K562 (cell line): Measurements from ENCODE around the gene CYP2R1. TPM values are rescaled to one million over a fixed set of nuclear protein-coding genes. Genes with fewer than 3 reads are reported as not detected.

Source experiments
- CBX3 ChIP-seq, 2 experiments: IDR thresholded peaks; 1 replicate in 1 of 2; 2 replicates in 1 of 2; pipeline ENCODE4 v1.6.1; 2012; ENCODE audit warnings: inconsistent platforms in 2 of 2, low read length in 2 of 2, borderline replicate concordance in 1 of 2, control low read depth in 1 of 2
- FOXJ3 ChIP-seq: sonication (generic); formaldehyde crosslinking; IDR thresholded peaks from 2 replicates; pipeline ENCODE4 v1.4.0; 2020; ENCODE audit warnings: mild to moderate bottlenecking, missing genetic modification reagents
- JUND ChIP-seq, 2 experiments: IDR thresholded peaks; 2 replicates in 1 of 2; 3 replicates in 1 of 2; pipeline ENCODE4 v1.6.1; 2011; ENCODE audit warnings: borderline replicate concordance in 2 of 2, low read depth in 2 of 2, low read length in 2 of 2, improper control_type of control experiment in 1 of 2, missing biosample characterization in 1 of 2, missing genetic modification characterization in 1 of 2, missing genetic modification reagents in 1 of 2
- MAFF ChIP-seq: IDR thresholded peaks from 2 replicates; pipeline ENCODE4 v1.6.1; 2012; ENCODE audit warnings: low read length, improper control_type of control experiment
- NFE2L1 ChIP-seq: fragments of 450-650 bp; IDR thresholded peaks from 2 replicates; pipeline ENCODE4 v1.6.1; 2016; ENCODE audit warnings: missing genetic modification characterization, low read depth, mild to moderate bottlenecking, missing compliant biosample characterization, moderate library complexity, borderline replicate concordance
- NR2C1 ChIP-seq, 2 experiments: fragments of 450-650 bp; IDR thresholded peaks; 2 replicates each; pipeline ENCODE4 v1.6.1; 2017; ENCODE audit warnings: mild to moderate bottlenecking in 2 of 2, antibody characterized with exemption in 1 of 2, inconsistent platforms in 1 of 2, missing compliant biosample characterization in 1 of 2, missing genetic modification characterization in 1 of 2
- SP1 ChIP-seq: sonication (generic); formaldehyde crosslinking; IDR thresholded peaks from 2 replicates; pipeline ENCODE4 v1.8.1; 2022; ENCODE audit warnings: mild to moderate bottlenecking, missing genetic modification reagents
- polyA plus RNA-seq, 8 experiments: library from polyadenylated mRNA; depleted of rRNA in 4 of 8; stranded (reverse) in 5 of 8; unstranded in 3 of 8; fragments of >200 nt; fragmentation: Nextera tagmentation in 2 of 8; fragmentation: Illumina TruSeq in 1 of 8; extraction: Ambion mirVana in 2 of 8; extraction: Trizol in 1 of 8; gene quantifications; 2 replicates each; pipeline versions ENCODE4 v1.2.1 to v1.2.3, GENCODE V29; 2011 to 2014; ENCODE audit warnings: inconsistent platforms in 1 of 8, missing spikeins in 1 of 8
- total RNA-seq, 7 experiments: library from RNA; depleted of rRNA in 6 of 7; stranded (reverse); fragments of >200 nt in 6 of 7; fragmentation: Illumina TruSeq in 2 of 7; extraction: Trizol in 2 of 7; gene quantifications; 2 replicates each; pipeline versions ENCODE4 v1.2.1 to v1.2.3, GENCODE V29; 2011 to 2021; ENCODE audit warnings: low replicate concordance in 1 of 7
- TF ChIP-seq, protein P1 (sequence below): IDR thresholded peaks from 2 replicates; pipeline ENCODE4 v1.6.1; 2014; ENCODE audit warnings: antibody characterized with exemption
- TF ChIP-seq, protein P2 (sequence below), 2 experiments: fragments of 450-650 bp in 1 of 2; sonication (generic) in 1 of 2; formaldehyde crosslinking in 1 of 2; IDR thresholded peaks; 2 replicates each; pipeline versions ENCODE4 v1.7.1 to v1.9.0; 2016 to 2022; ENCODE audit warnings: inconsistent platforms in 1 of 2, mild to moderate bottlenecking in 1 of 2, missing genetic modification reagents in 1 of 2
- TF ChIP-seq, protein P3 (sequence below): sonication (generic); formaldehyde crosslinking; IDR thresholded peaks from 2 replicates; pipeline ENCODE4 v1.8.0; 2023; ENCODE audit warnings: mild to moderate bottlenecking, missing genetic modification reagents

The CYP2R1 gene
- total and polyA plus RNA-seq, 9 of the 15 experiments (the other 6 are each of a cell fraction or from before 2014, with no cell fraction given): 19.4 to 40.5 (median 29.4) TPM

DNA sequence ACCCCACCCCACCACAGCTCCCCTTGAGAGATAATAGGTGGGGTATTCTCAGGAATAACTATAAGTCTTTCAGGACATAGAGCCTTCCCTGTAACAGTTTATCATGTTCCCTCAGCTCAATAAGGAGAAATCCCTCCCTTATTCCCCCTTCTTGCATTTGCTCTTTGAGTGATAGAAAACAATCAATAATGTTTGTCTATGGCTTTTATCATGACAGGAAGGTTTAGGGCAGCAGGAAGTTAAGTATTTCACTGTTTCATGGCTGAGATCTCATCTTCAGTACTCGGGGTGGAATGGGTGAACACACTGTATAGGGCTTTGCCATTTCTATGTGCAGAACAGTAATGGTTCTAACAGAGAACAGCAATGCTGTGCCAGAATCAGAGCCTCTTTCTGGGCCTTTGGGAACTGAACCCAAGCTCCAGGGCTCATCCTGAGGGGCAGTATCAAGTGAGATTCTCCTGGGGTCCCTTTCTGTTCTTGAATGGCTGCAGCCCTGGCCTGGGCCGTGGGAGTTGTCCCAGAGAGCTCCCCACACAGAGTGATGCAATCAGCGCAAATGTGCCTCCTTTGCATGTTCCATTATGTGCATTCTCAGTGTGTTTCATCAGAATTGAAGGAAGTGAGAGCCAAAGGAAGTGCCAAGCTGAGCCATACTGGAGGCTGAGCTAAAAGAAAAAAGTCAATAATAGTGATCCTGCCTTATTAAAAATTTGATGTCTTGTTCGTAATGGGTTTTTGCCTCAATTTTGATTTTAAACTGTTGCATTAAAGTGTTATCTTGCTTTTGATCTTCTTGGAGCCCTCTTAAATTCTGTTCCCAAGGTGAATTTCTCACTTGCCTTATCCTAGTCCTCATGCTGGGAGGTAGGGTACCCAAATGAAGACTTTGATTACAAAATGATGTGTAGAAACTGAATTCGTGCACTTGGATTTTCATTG, 2.9 kb upstream of the CYP2R1 start (continued):
- TF ChIP-seq, protein P1, sequence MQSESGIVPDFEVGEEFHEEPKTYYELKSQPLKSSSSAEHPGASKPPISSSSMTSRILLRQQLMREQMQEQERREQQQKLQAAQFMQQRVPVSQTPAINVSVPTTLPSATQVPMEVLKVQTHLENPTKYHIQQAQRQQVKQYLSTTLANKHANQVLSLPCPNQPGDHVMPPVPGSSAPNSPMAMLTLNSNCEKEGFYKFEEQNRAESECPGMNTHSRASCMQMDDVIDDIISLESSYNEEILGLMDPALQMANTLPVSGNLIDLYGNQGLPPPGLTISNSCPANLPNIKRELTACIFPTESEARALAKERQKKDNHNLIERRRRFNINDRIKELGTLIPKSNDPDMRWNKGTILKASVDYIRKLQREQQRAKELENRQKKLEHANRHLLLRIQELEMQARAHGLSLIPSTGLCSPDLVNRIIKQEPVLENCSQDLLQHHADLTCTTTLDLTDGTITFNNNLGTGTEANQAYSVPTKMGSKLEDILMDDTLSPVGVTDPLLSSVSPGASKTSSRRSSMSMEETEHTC: no peak
- TF ChIP-seq CBX3 (IDR thresholded peaks at IDR 0.05; ENCODE audit: borderline replicate concordance in 1 of 2, low read length in 2 of 2) (no peak), JUND (IDR thresholded peaks at IDR 0.05; ENCODE audit: borderline replicate concordance, low read depth, low read length) (peak; percentile 92), JUND (tag; IDR thresholded peaks at IDR 0.05; ENCODE audit: borderline replicate concordance, low read depth, low read length) (peak; percentile 86; the same call in 2 of the 3 replicates), MAFF (no peak), NFE2L1 (tag) (no peak), NR2C1 (IDR thresholded peaks at IDR 0.05) (no peak), NR2C1 (tag; IDR thresholded peaks at IDR 0.05) (no peak; the same call in none of the 2 replicates), SP1 (CRISPR knock-in tag) (no peak), FOXJ3 (CRISPR knock-in tag) (no peak)
- TF ChIP-seq, protein P2, sequence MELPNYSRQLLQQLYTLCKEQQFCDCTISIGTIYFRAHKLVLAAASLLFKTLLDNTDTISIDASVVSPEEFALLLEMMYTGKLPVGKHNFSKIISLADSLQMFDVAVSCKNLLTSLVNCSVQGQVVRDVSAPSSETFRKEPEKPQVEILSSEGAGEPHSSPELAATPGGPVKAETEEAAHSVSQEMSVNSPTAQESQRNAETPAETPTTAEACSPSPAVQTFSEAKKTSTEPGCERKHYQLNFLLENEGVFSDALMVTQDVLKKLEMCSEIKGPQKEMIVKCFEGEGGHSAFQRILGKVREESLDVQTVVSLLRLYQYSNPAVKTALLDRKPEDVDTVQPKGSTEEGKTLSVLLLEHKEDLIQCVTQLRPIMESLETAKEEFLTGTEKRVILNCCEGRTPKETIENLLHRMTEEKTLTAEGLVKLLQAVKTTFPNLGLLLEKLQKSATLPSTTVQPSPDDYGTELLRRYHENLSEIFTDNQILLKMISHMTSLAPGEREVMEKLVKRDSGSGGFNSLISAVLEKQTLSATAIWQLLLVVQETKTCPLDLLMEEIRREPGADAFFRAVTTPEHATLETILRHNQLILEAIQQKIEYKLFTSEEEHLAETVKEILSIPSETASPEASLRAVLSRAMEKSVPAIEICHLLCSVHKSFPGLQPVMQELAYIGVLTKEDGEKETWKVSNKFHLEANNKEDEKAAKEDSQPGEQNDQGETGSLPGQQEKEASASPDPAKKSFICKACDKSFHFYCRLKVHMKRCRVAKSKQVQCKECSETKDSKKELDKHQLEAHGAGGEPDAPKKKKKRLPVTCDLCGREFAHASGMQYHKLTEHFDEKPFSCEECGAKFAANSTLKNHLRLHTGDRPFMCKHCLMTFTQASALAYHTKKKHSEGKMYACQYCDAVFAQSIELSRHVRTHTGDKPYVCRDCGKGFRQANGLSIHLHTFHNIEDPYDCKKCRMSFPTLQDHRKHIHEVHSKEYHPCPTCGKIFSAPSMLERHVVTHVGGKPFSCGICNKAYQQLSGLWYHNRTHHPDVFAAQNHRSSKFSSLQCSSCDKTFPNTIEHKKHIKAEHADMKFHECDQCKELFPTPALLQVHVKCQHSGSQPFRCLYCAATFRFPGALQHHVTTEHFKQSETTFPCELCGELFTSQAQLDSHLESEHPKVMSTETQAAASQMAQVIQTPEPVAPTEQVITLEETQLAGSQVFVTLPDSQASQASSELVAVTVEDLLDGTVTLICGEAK (IDR thresholded peaks at IDR 0.05): no peak
- TF ChIP-seq, protein P2 (CRISPR knock-in tag; IDR thresholded peaks at IDR 0.05): no peak
- TF ChIP-seq, protein P3, sequence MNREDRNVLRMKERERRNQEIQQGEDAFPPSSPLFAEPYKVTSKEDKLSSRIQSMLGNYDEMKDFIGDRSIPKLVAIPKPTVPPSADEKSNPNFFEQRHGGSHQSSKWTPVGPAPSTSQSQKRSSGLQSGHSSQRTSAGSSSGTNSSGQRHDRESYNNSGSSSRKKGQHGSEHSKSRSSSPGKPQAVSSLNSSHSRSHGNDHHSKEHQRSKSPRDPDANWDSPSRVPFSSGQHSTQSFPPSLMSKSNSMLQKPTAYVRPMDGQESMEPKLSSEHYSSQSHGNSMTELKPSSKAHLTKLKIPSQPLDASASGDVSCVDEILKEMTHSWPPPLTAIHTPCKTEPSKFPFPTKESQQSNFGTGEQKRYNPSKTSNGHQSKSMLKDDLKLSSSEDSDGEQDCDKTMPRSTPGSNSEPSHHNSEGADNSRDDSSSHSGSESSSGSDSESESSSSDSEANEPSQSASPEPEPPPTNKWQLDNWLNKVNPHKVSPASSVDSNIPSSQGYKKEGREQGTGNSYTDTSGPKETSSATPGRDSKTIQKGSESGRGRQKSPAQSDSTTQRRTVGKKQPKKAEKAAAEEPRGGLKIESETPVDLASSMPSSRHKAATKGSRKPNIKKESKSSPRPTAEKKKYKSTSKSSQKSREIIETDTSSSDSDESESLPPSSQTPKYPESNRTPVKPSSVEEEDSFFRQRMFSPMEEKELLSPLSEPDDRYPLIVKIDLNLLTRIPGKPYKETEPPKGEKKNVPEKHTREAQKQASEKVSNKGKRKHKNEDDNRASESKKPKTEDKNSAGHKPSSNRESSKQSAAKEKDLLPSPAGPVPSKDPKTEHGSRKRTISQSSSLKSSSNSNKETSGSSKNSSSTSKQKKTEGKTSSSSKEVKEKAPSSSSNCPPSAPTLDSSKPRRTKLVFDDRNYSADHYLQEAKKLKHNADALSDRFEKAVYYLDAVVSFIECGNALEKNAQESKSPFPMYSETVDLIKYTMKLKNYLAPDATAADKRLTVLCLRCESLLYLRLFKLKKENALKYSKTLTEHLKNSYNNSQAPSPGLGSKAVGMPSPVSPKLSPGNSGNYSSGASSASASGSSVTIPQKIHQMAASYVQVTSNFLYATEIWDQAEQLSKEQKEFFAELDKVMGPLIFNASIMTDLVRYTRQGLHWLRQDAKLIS (CRISPR knock-in tag): no peak
